Uterus (tissue), 2 donors: Measurements from ENCODE around the gene SLC9A1.

Source experiments
- CTCF ChIP-seq, 4 experiments: fragments of 200-600 bp in 2 of 4; fragments of 450-650 bp in 2 of 4; sonication (generic) in 2 of 4; IDR thresholded peaks; one replicate each; pipeline ENCODE4 v1.5.1; 2016 to 2019; ENCODE audit warnings: antibody characterized with exemption in 4 of 4, mild to moderate bottlenecking in 2 of 4, moderate library complexity in 1 of 4
- POLR2A ChIP-seq, 2 donors: fragments of 450-650 bp; IDR thresholded peaks; one replicate each; pipeline ENCODE4 v1.6.1; 2016; ENCODE audit warnings: antibody characterized with exemption in 2 of 2, mild to moderate bottlenecking in 1 of 2, moderate library complexity in 1 of 2

GRCh38 chr1:27102707-27103468 is 52.0 kb downstream of the SLC9A1 start:
- TF ChIP-seq CTCF (IDR thresholded peaks at IDR 0.05) (peak; percentile 93 to 99 (median 98)), POLR2A (IDR thresholded peaks at IDR 0.05) (no peak)
